Activated CD4-positive, alpha-beta T cell treated with anti-CD3 and anti-CD28 coated beads for 4 hours (primary cell): ENCODE data around the gene GBP1.
"Not testable (repeated sequence)": the region's sequence is repeated elsewhere in the genome, so short reads cannot be mapped to it uniquely, and the experiment has no call there.

Experiments used
- DNase-seq, 2 donors: peaks; one replicate each; pipeline ENCODE4 v3.0.0-alpha.2; 2020

GBP1 gene, protein sequence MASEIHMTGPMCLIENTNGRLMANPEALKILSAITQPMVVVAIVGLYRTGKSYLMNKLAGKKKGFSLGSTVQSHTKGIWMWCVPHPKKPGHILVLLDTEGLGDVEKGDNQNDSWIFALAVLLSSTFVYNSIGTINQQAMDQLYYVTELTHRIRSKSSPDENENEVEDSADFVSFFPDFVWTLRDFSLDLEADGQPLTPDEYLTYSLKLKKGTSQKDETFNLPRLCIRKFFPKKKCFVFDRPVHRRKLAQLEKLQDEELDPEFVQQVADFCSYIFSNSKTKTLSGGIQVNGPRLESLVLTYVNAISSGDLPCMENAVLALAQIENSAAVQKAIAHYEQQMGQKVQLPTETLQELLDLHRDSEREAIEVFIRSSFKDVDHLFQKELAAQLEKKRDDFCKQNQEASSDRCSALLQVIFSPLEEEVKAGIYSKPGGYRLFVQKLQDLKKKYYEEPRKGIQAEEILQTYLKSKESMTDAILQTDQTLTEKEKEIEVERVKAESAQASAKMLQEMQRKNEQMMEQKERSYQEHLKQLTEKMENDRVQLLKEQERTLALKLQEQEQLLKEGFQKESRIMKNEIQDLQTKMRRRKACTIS

DNA sequence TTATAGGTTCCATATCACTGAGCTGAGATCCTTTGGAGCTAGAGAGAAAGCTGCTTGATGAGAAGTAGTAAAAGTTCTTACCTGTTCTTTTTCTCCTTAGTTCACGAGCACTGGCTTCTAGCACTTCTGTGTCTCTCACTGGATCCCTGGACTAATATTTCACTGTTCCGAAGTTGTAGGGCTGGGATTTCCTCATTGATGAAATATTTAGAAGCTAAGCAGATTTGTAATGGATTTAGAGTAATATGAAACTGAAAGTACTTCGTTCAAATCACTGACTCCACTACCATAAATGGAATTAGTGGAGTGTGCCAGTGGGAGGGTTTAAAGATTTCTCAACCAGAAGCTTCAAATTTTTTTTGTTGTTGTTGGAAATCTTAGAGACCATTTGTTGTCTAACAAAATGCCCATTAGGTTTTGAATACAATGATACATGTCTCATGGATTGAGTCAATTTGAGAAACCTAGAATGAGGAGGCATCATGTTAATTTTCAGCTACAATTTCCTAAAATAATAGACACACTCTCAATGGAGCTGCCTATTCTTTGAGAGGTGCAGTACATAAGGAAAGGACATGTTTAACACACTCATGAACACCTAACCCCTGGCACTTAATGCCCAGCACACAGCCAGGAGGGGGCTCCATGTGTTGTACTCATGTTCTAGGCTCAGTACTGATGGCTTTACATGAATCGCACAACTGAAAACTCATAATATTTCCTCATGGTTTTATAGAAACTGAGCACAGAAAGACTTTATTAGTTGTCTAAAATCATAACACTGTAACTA lies at the start of gene GBP1:
TSS of gene GBP1 (minus strand) at position 130 of the 790 bp plus-strand sequence. CDS start 1,974 bp downstream, outside the sequence.
- DNase-seq = peak; percentile 19 to 40

GRCh38 chr1:89114662-89115061 lies 49.7 kb upstream of the GBP1 start:
- DNase-seq = no peak

- no peak for DNase-seq
These were observed 48.0 kb upstream of the GBP1 start for GRCh38 chr1:89112871-89113613.

GRCh38 chr1:89104687-89105086 lies 39.7 kb upstream of the GBP1 start:
- DNase-seq = no peak

DNA sequence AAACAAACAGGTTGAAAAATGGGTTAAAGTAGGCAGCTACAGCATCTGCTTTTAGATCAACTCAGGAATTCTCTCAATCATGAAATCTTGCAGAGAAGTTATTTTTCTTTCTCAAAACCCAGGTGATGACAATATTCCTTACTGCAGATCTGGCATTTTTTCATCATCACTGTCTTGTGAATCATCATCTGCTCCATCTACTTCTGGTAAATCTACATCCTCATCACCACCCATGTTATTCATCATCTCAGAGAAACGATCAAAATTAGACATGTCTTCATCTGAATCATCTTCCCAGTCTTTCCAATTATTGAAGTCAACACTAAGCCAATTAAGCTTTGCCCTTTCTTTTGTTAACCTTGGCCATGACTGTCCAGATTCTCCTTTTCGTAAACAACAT lies 39.1 kb upstream of the GBP1 start:
- no peak for DNase-seq

GRCh38 chr1:89102021-89102420 lies 37.0 kb upstream of the GBP1 start:
- DNase-seq = no peak

GRCh38 chr1:89100412-89100811 lies 35.4 kb upstream of the GBP1 start:
- no peak for DNase-seq

GRCh38 chr1:89098857-89099256 lies 33.8 kb upstream of the GBP1 start:
- no peak for DNase-seq

- no peak for DNase-seq
These were observed 30.7 kb upstream of the GBP1 start for GRCh38 chr1:89095737-89096136.

DNA sequence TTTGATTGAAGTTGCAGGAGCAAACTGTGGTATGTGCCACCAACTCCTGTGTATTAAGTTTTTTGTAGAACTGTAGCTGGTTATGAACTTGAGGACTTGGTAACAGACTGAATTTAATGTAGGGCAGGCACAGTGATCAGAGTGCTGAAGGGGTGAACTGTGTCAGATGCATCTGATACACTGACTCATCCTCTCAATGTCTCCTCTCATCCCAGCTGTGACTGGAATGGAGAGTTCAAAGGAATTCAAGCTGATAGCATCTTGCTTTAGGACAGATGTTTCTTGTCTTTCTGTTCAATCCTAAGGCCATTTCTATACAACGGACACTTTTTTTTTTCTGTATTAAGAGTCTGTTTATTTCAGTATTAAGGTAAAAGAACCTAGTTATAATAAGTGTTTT lies 25.0 kb upstream of the GBP1 start:
- DNase-seq = no peak

- DNase-seq = no peak
These were observed 23.6 kb upstream of the GBP1 start for GRCh38 chr1:89088572-89088971.

DNA sequence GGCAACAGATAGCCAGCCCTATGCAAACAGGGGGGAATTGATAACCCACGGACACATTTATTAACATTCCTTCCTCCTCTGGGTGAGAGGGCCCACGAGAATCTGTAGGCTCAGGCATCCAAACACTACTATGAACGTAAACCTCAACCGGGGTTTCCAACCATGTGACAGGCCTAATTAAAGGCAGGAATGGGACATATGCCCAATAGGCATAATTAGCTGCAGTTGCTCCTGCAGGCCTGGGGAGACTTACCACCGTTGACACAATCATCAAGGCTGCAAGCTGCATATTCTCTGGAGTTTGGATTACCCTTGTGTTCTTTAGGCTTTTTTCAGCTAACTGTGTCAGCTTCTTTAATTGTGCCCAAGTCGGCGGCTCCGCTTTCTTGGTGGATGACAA lies 22.2 kb upstream of the GBP1 start:
- no peak for DNase-seq

- DNase-seq = peak; percentile 51 to 53
These were observed 20.8 kb upstream of the GBP1 start for GRCh38 chr1:89085781-89086180.

GRCh38 chr1:89081005-89081404 lies 16.0 kb upstream of the GBP1 start:
- no peak for DNase-seq

DNA sequence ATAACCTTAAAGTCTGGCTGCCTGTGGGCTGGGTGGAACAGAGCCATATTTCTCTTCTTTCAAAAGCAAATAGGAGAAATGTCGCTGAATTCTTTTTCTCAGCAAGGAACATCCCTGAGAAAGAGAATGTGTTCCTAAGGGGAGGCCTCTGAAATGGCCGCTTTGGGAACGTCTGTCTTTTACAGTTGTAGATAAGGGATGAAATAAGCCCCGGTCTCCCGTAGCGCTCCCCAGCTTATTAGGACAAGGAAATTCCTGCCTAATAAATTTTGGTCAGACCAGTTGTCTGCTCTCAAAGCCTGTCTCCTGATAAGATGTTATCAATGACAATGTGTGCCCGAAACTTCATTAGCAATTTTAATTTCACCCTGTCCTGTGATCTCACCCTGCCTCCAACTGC lies 15.1 kb upstream of the GBP1 start:
- DNase-seq = not testable (repeated sequence)

GRCh38 chr1:89072466-89073065 lies 7.6 kb upstream of the GBP1 start:
- DNase-seq = not testable (repeated sequence)

- DNase-seq = no peak
These were observed 5.5 kb upstream of the GBP1 start for GRCh38 chr1:89070509-89070908.

DNA sequence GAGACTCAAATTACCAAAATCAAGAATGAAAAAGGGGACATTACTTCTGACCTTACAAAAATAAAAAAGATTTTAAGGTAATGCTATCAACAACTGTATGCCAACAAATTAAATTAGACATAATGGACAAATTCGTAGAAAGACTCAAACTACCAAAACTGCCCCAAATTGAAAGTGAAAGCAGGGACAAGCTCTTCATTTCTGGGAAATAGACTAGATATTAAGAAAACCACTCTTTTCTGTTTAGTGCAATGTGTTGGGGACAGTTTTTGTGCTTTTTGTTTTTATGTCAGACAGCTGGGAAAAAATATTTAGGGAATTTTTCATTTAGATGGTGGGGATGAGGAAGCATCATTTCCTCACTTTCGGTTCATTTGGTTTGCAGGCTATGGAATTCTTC lies 4.9 kb upstream of the GBP1 start:
- no peak for DNase-seq

- DNase-seq = no peak
These were observed 3.3 kb upstream of the GBP1 start for GRCh38 chr1:89068291-89068690.

DNA sequence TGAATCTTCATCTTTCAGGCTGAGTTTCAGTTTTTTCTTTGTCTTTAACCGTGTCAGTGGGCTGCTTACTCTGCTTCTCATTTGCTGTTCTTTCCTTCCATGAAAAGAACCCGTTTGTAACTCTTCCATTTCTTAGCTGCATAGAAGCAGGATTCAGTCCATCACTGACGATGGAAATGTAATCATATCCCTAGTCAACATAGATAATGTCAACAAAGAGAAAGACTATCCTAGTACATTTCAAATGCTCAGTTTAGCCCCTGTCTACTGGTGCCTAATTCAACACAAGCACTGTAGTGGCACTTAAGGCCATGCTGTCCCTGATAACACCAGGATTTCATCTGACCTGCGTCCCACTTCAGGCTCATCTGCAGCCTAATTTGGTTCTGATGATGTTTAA lies 376 bp downstream of the GBP1 start:
- no peak for DNase-seq

GRCh38 chr1:89063094-89063493 lies 1.9 kb downstream of the GBP1 start:
- no peak for DNase-seq

DNA sequence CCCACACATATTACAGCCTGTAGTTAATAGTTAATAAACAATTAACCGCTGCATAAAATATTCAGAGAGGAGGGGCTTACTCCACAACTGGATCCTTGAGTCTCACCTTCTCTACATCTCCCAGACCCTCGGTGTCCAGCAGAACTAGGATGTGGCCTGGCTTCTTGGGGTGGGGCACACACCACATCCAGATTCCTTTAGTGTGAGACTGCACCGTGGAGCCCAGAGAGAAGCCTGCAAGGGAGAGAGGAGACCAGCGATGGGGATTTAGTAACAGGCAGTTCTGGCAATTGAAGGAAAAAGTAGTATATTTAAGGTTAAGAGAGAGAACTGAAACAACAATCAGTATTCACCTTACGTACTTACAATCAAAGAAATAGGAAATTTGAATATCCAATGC lies 4.9 kb downstream of the GBP1 start:
- no peak for DNase-seq

GRCh38 chr1:89051955-89052312 lies 13.1 kb downstream of the GBP1 start:
- no peak for DNase-seq
